ENCODE results near the gene PLEKHA7.
"Not testable (repeated sequence)": the region's sequence is repeated elsewhere in the genome, so short reads cannot be mapped to it uniquely, and the experiment has no call there.

PLEKHA7 gene

DNA sequence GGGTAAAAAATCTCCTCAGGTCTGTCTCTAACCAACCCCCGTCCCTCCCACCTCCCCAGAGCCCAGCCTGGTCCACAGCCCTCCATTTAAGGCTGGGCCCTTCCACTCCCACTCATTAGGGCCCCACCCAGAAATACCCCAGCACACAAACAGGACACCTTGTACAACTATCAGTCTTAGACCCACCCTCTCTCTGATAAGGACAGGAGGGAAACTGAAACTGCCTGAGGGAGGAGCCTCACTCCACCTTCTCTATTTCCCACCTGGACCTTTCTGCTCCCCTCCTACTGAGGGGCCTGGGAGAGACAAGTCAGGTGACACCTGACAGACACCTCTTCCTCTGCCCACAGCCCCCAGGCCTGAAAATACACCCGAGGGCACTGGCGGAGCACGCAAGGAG, 90.2 kb downstream of the PLEKHA7 start:
- DNase-seq (ENCODE audit: low read depth, low spot score) = no peak
- H3K4me3 ChIP-seq (ENCODE audit: low read length) = no peak overlapping the region

DNA sequence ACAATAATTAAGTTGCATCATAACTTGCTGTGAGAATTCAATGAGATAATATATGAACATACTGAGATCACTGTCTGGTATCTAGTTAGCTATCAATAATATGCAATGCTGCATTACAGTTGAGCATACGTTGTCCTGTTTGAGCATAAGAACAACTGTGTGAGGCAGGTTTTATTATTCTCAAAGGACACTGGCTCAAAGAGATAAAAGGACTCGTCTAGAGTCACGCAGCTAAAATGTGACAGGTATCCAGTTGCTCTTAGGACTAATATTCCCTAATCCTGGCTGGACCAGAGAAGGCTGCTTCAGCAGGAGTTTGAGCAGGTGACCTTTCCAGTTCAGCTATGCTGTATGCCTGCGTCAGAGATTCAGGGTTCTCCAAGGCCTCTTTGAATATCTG, 92.5 kb downstream of the PLEKHA7 start:
- H3K4me3 ChIP-seq (ENCODE audit: low read length) = no peak overlapping the region
- DNase-seq (ENCODE audit: low read depth, low spot score) = no peak

DNA sequence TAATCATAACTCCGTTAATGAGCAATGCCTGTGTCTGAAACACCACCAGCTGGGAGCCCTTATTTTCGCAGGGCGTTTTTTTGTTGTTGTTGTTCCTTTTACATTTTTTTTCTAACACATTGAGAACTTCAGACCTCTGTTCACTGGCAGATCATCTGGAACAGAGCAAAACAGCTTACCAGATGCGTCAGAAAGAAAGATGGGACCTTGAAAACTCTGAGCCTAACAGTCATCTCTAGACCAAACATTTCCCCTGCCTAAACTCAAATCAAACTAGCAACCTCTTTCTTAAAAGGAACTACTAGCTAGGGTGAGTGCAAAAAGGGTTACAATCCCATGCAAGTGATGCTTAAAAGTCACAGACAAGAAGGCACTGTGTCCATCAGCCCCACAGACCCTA, 93.2 kb downstream of the PLEKHA7 start:
- DNase-seq (ENCODE audit: low read depth, low spot score) = no peak
- no peak overlapping the region for H3K4me3 ChIP-seq (ENCODE audit: low read length)

DNA sequence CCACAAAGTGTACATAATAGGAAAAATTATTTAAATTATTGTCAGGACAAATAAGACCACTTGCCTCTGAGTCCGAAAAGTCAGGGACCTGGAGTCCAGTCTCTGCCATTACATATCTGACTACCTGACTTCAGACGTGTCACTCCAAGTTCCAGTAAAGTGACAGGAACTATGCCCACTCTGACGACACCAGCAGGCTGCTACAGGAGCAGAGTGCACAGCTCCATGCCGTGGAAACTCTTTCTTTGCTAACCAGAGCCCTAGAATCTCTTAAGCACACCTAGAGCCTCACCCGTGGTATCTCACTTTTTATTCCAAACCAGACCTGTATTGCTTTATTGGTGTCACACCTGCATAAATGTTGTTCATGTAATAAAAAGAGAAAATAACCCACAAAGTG, 93.7 kb downstream of the PLEKHA7 start:
- no peak overlapping the region for H3K4me3 ChIP-seq (ENCODE audit: low read length)
- no peak for DNase-seq (ENCODE audit: low read depth, low spot score)

DNA sequence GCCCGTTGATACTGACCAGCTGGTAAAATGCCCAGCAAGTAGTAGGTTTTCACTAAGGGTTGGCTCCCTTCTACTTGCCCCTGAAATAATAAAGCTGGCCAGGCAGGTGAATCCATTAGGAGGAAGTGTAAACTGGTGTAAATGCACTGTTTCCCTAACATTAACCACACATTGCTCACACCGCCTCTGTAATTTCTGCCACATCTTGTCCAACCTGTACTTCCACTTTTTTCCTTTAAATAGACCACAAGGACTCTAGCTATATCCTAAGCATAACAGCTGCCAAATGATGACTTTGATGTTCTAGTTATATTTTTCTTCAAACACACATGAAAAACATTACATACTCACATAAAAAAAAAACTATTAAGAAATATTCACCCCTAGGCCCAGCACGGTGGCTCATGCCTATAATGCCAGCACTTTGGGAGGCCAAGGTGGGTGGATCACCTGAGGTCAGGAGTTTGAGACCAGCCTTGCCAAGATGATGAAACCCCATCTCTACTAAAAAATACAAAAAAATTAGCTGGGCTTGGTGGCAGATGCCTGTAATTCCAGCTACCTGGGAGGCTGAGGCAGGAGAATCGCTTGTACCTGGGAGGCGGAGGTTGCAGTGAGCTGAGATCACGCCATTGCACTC, 95.6 kb downstream of the PLEKHA7 start:
- H3K4me3 ChIP-seq (ENCODE audit: low read length); DNase-seq (ENCODE audit: low read depth, low spot score): not testable (repeated sequence)

DNA sequence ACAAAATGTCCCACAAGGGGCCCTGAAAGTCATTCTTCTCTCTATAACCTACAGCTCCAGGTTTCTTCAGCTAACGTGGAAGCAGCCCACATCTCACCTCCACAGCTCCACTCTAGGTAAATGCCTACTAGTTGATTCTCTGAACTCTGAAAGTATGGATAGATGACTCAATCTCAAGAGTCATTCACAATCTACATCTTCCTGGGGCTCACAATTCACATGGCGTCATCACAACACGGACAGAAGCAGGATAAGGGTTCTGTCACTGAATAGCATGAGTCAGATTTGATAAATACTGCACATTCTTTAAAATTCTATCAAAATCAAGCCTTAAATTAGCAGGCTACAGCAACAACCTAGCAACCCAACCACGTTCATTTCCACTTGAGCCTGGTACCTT, 96.3 kb downstream of the PLEKHA7 start:
- DNase-seq (ENCODE audit: low read depth, low spot score) = no peak

DNA sequence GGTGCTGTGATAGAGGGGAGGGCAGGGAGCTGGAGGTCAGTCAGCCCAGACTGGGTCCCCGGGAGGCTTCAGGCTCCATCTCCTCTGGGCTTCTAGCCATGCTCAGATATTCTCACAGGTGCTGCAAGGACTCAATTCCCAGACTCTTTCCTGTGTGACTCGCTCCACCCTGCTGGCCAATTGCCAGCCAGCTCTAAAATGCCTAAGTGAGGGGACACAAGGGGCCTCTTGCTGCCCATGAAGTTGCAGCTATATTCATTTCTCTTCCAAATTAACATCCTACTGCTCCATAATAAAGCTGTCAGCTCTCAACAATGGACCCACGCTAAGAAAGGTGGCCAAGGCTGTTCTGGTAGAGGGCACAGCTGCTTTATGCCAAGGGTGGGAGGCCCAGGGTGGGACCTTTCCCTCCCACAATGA, 101.5 kb downstream of the PLEKHA7 start:
- DNase-seq (ENCODE audit: low read depth, low spot score) = no peak
- no peak overlapping the region for H3K4me3 ChIP-seq (ENCODE audit: low read length)

More for the DNA sequence above, 96.3 kb downstream of the PLEKHA7 start:
- H3K4me3 ChIP-seq (ENCODE audit: low read length) = no peak overlapping the region

DNA sequence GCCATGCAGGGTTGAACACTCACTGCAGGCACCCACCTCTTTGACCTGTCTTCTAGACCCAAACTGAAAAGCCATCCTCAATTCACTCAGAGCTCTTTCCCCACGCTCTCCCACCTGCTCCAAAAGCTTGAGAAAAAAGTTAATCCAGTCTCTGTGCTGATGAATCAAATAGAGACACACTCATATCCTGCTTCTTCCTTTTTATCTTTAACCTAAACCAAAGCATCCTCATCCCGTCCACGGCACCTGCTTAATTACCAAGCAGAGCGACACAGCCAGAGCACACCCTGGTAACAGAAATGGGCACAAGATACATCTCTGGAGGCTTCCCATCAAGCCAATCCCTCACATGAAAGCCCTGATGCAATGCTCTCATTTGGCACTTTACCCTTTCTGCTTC, 102.6 kb downstream of the PLEKHA7 start:
- no peak for DNase-seq (ENCODE audit: low read depth, low spot score)
- H3K4me3 ChIP-seq (ENCODE audit: low read length) = no peak overlapping the region

DNA sequence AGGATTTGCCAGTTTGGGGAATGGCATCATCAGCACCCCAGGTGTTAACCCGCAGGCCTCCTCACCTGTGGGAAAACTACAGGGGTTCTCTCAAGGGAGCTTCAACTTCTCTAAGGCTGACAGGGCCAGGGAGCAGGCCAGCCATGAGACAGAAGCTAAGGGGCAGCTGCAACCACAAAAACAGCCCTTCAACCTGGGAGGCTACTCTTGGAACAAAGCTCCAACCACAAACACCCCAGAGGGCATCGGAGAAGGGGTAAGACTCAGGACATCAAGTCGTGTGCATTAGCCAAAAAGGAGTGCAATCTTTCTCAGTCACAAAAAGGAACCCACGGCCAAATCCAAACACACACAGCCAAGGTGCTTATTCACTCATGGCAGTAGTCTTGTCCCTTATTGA, 103.0 kb downstream of the PLEKHA7 start:
- no peak overlapping the region for H3K4me3 ChIP-seq (ENCODE audit: low read length)
- DNase-seq (ENCODE audit: low read depth, low spot score) = no peak

DNA sequence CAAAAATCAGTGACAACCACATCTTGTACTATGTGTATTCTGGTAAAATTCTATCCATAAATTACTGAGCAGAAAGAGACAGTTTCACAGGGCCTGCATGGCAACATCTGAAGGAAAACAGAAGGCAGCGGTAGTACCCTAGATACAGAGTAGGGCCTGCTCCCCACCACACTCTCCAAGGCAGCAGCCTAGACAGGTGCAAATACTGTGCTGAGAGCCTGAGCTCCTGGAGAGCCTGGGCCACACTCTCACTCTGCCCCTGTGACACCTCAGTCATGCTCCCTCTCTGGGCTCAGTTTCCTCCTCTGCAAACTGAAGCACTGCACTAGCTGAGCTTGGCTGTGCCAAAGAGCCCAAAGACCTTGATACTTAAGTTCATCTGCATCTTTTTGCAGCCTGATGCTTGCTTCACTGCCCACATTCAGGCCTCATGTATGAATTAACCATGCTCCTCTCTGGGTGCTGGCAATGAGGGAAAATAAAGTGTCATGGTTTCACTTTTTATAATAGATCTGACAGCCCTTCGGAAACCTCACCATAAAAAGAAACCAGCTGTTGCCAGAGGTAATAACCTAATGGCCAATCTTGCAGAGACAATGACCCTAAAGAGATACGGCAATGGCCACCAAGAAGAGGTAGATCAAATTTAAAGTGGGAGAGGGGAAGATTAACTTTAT, 104.7 kb downstream of the PLEKHA7 start:
- DNase-seq (ENCODE audit: low read depth, low spot score) = no peak
- H3K4me3 ChIP-seq (ENCODE audit: low read length) = no peak overlapping the region

DNA sequence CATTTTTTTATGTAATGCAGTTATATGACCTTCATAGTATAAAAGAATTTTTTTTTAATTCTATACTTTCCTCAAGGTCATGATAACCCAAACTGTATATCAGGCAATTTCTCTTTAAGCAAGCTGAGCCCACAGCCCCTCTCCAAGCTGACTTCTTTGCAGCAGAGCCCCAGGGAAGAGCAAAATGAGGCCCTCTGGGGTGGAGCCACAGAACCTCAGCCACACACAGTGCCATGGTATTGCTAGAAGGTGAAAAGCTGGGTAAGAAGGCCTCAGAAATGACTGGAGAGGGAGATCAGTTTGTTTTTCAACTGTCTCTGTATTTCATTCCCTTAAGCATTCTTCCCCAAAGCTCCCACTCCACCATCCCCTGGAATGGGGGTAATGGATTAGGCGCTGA, 108.8 kb downstream of the PLEKHA7 start:
- DNase-seq (ENCODE audit: low read depth, low spot score) = no peak
- no peak overlapping the region for H3K4me3 ChIP-seq (ENCODE audit: low read length)

DNA sequence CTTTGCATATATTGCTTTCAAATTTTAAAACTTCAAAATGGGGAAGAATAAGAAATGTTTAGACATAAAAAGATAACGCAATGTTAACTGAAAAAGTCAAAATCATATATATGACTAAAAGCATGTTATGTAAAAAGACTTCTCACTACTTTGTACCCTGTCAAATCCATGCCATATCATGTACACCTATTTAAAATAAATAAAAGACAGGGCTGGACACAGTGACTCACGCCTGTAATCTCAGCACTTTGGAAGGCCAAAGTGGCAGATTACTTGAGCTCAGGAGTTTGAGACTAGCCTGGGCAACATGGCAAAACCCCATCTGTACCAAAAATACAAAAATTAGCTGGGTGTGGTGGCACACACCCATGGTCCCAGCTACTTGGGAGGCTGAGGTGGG, 109.5 kb downstream of the PLEKHA7 start:
- H3K4me3 ChIP-seq (ENCODE audit: low read length); DNase-seq (ENCODE audit: low read depth, low spot score): not testable (repeated sequence)

DNA sequence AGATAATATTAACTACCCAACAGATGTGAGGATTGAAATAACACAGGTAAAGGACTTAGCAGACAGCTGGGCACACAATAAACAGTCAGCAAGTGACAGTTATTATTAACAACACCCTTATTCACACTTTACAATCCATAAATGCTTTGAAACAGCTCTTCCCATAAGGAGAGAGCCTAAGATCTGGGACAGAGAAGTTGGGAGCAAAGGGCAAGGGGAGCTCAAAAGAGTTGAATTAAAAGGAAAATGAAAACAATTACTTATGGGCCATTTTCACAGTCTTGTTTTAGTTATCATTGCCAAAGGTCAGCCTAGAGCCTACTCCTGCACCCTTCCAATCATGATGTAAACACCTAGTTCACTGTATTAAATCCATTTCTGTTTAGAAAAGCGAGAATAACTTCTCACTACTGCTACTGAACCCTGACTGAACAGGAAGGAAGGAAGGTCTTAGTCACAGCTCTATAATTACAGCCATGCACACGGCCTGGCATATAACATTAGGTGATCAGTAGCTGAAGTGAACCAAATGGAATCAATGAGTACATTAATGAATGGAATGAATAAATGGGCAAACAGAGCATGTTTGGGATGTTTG, 111.3 kb downstream of the PLEKHA7 start:
- no peak overlapping the region for H3K4me3 ChIP-seq (ENCODE audit: low read length)
- no peak for DNase-seq (ENCODE audit: low read depth, low spot score)

DNA sequence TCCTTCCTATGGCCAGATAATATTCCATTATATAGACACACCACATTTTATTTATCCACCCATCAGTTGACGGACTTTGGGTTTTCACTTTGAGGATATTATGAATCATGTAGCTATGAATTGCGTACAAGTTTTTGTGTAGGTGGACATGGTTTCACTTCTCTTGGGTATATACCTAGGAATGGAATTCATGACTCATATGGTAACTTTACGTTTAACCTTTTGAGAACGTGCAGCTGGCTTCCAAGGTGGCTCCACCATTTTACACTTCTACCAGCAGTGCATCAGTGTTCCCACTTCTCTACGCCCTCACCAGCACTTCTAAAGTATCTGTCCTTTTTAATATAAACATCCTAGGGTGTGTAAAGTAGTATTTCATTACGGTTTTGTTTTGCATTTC, 112.0 kb downstream of the PLEKHA7 start:
- no peak overlapping the region for H3K4me3 ChIP-seq (ENCODE audit: low read length)
- DNase-seq (ENCODE audit: low read depth, low spot score) = no peak

DNA sequence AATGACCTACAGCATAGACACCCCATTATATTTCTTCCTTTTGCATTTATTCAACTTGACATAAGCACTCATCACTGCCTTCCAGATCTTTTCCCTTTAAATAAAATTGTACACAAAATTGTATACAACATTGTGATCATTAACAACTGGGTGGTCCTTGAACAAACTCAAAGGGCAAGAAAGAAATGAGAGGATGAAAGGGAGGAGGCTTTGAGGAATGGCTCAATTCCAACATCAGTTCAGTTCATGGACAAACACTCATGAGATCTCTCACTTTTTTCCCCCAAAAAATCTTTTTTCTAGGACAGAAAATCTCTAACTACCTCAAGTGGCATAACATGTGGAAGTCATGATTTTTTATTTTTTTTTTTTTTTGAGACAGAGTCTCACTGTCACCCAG, 113.7 kb downstream of the PLEKHA7 start:
- DNase-seq (ENCODE audit: low read depth, low spot score) = no peak
- H3K4me3 ChIP-seq (ENCODE audit: low read length) = no peak overlapping the region

DNA sequence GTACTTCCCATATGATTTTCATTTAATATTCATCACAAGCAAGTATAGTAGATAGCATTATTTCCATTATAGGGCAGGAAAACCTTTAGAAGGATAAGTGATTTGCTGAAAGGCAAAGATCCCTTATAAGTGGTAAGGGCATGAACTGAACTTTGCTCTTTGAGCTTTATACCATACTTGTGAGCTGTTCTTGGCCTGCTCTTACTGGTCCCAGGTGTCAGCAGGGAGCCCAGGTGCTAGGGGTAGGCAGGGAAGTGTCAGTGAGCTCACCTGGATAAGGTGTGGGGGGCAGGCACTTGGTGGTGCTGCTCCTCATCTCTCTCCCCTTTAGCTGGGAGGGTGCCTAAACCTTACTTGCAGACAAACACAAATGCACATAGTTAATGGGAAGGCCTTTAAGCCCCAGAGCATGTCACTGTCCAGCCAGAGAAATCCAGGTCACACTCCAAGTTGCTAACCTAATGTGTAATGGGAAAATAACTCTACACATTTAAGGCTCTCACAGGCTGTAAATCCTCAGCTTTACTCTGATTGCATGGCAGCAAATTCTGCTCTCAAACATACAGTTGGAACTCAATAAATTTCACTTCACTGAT, 114.4 kb downstream of the PLEKHA7 start:
- no peak for DNase-seq (ENCODE audit: low read depth, low spot score)
- no peak overlapping the region for H3K4me3 ChIP-seq (ENCODE audit: low read length)

DNA sequence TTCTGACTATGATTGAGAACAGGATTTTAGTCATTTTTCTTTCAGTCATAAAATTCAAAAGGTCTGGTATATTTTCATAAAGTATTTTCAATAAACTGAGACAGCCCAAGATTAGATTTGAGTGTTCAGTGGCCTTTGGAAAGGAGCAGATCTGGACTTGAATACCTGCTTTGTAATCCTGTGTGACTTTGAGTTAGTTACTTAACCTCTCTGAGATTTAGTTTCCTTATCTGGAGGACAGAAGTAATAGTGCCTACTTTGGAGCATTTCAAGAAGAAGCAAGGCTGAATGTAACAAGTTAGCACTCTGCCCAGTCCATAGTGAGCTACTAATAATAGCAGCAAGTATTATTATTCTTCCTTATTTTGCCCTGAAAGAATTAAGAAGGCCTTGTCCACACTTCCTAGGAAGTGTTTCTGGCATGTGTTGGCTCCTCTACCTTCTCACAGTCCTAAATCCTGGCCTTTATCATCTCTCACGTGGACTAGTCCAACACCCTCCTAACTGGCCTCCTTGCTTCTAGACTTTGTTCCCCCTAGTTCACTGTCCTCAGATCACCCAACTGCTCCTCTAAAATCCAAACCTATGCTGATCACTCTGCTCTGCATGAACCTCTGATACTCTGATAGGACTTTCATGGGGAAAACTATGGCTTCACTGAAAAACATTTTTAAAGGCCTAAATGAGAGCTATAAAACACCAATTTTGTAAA, 115.8 kb downstream of the PLEKHA7 start:
- no peak overlapping the region for H3K4me3 ChIP-seq (ENCODE audit: low read length)
- no peak for DNase-seq (ENCODE audit: low read depth, low spot score)

DNA sequence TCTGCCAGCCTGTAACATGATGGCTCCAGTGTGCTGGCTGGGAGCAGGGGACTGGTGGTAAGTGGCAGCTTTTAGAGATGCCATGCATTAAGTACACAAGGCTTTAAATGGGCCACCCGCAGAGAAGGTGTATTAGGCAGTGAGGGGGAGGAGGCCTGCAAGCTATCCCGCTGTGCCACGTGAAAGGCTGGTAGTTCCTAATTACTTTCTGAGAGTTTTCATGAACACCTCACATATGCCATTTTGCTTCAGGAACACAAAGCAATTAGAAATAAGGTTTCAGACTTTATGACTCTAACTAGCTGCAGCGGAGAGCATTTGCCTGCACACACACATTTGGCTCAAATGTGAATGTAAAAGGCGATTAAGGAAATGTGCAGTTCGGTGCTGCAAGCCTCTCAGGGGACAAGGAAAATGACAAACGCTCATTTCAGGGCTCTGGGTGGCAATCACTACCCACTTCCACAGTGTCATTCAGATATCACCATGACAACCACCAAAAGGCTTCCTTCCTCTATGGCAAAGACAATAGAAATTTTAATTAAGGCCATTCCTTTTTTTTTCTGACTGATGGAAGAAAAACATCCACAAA, 116.6 kb downstream of the PLEKHA7 start:
- DNase-seq (ENCODE audit: low read depth, low spot score) = no peak
- no peak overlapping the region for H3K4me3 ChIP-seq (ENCODE audit: low read length)

DNA sequence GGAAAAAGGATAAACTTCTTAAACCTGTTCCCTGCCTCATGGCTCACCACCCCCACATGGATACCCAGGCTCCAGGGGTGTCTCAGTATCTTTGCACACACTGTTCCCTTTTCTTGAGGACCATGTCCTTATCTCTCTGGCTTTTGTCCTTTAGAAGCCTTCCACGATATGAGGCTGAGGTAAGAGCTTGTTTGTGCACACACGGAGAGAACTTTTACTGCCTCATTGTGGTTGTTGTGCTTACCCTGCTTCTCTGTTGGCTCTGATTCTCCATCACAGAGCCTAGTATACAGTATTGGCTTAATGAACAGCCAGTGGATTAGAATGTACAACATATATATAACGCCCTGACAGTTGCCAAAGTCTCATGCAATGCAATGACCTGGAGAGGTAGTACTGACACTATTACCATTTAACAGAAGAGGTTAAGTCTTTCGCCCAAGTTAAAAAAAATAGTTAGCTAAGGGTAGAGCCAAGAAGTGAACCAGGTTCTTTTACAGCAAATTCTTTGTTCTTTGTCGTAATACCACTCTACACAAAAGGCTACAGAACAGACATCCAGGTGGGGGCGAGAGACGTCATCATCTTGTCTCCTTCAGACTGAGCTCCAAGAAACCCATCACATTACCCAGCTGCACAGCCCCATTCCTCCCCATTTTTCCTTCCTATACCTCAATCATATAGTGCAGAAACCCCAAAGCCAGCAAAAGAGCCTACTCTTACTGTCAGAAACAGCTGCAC, 117.3 kb downstream of the PLEKHA7 start:
- H3K4me3 ChIP-seq (ENCODE audit: low read length) = no peak overlapping the region
- DNase-seq (ENCODE audit: low read depth, low spot score) = no peak

All from Jurkat, Clone E6-1 (cell line).